ENCODE measurements around the gene DENND10.

GRCh38 chr10:119120875-119121274 is 17.0 kb downstream of the DENND10 start:
- TF ChIP-seq PATZ1 (CRISPR knock-in tag; IDR thresholded peaks at IDR 0.05; ENCODE audit: borderline replicate concordance) (no peak), ZNF8 (CRISPR knock-in tag; IDR thresholded peaks at IDR 0.05) (no peak), RARB (CRISPR knock-in tag; IDR thresholded peaks at IDR 0.05) (no peak), OSR1 (CRISPR knock-in tag; IDR thresholded peaks at IDR 0.05) (no peak), ARNTL (CRISPR knock-in tag; IDR thresholded peaks at IDR 0.05; ENCODE audit: borderline replicate concordance, low read depth) (no peak), TOX (CRISPR knock-in tag; IDR thresholded peaks at IDR 0.05; ENCODE audit: borderline replicate concordance) (no peak), BACH2 (CRISPR knock-in tag; IDR thresholded peaks at IDR 0.05; ENCODE audit: borderline replicate concordance) (no peak), ZFP3 (CRISPR knock-in tag; IDR thresholded peaks at IDR 0.05) (no peak), SNAI2 (CRISPR knock-in tag; IDR thresholded peaks at IDR 0.05) (no peak), PPARA (CRISPR knock-in tag; IDR thresholded peaks at IDR 0.05; ENCODE audit: borderline replicate concordance) (no peak), GLIS3 (CRISPR knock-in tag; IDR thresholded peaks at IDR 0.05) (no peak), TCF4 (CRISPR knock-in tag; IDR thresholded peaks at IDR 0.05; ENCODE audit: borderline replicate concordance) (no peak)
